ENCODE data around the gene ZNF382. TPM values are rescaled to one million over a fixed set of nuclear protein-coding genes. Genes with fewer than 3 reads are reported as not detected.

ZNF382 gene
- 5.2 TPM for total RNA-seq
- long read RNA-seq, partial matches to known transcripts, result 0 of 4 reads
- long read RNA-seq, other reads (novel, unspliced or antisense), result 4 of 4 reads

GRCh38 chr19:36605101-36605876, at the start of gene ZNF382:
Gene ZNF382, plus strand, starts transcription at chr19:36605313. Its CDS starts 4,602 bp downstream, at chr19:36609915.
- TF ChIP-seq CTCF (IDR thresholded peaks at IDR 0.05), result no peak

DNA sequence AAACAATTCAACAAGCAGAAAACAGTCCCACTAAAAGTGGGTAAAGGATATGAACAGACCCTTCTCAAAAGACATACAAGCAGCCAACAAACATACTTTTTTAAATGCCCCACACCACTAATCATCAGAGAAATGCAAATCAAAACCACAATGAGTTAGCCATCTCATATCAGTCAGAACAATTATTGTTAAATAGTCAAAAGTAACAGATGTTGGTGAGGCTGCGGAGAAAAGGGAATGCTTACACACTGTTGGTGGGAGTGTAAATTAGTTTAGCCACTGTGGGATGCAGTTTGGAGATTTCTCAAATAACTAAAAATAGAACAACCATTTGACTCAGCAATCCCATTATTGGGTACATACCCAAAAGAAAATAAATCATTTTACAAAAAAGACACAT, 40.7 kb upstream of the ZNF382 start:
- no peak for ATAC-seq
- Histone ChIP-seq H3K4me1 (no peaks in the 10 kb centered on the region), H3K27me3 (ENCODE audit: low read depth) (no peaks in the 10 kb centered on the region), H3K27ac (no peak overlapping the region), H3K4me3 (no peak overlapping the region), H3K9me3 (peaks cover 99% of the 10 kb centered on the region), H3K36me3 (peaks cover 17% of the 10 kb centered on the region)
- intact Hi-C loops (cut with DNase I), result no loop called here
- no peak for DNase-seq
- TF ChIP-seq CTCF (IDR thresholded peaks at IDR 0.05), result no peak

More at GRCh38 chr19:36605101-36605876, at the start of gene ZNF382:
- peaks cover 4% of the 10 kb centered on the region for H3K9me3 ChIP-seq
- H3K36me3 ChIP-seq, result no peaks in the 10 kb centered on the region
- intact Hi-C loops (cut with DNase I), result no loop called here
- DNase-seq, result peak; percentile 83
- H3K27ac ChIP-seq, result peak within 1 kb of the TSS; percentile 79
- peak within 1 kb of the TSS; percentile 71 for H3K4me3 ChIP-seq
- no peaks in the 10 kb centered on the region for H3K27me3 ChIP-seq (ENCODE audit: low read depth)
- peaks cover 11% of the 10 kb centered on the region for H3K4me1 ChIP-seq
- ATAC-seq, result peak; percentile 95 to 96

- H3K4me1 ChIP-seq, result peaks cover 20% of the 10 kb centered on the region
- no peak for TF ChIP-seq CTCF (IDR thresholded peaks at IDR 0.05)
- ATAC-seq, result no peak
- H3K9me3 ChIP-seq, result peaks cover 20% of the 10 kb centered on the region
- H3K36me3 ChIP-seq, result peaks cover 21% of the 10 kb centered on the region
- peak overlapping the region; percentile 87 for H3K27ac ChIP-seq
- H3K27me3 ChIP-seq (ENCODE audit: low read depth), result no peaks in the 10 kb centered on the region
- DNase-seq, result no peak
- intact Hi-C loops (cut with DNase I), result no loop called here
- H3K4me3 ChIP-seq, result peak overlapping the region; percentile 75
These were observed 32.5 kb upstream of the ZNF382 start for GRCh38 chr19:36572593-36573019.

DNA sequence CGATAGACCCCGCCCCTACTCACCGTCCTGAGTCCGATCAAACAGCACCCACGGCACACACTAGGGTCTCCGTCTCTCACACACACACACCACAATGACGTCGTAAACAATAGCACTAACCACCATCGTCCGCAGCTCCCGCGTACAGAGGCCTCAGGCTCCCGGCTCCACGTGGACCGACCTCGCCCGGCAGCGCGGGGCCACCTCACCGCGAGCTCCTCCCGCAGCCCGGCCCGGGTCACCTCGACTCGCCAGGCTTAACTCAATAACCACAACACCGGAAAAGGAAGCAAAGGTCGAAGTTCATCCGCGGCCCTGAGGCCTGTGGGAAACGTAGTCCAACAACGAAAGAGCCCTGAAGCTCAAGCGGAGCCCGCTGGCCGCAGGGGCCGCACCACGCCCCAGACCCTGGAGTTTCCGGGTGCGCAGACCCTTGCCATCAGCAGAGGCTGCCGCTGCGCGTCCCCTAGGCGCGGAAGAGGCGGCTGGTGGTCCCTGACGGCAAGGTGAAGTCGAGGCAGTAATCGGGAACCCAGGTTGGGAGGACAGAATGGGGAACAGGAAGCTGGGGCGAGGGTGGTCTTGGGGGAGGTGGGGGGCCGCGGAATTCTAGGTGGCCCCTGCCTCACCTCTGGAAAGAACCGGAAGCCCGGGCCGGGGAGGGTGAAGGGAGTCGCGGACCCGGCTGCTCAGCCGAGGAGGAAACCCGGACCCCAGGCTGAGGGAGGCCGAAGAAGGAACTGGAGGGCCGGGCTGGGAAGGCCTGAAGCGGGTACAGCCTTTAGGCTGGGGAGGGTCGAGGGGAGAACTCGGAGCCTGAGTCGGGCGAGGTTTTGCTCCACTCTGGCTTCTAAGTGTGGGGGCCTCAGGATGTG, 31.9 kb upstream of the ZNF382 start, which contains the start of gene ZNF529:
ZNF529 (minus strand) TSS at position 273 of the 875 bp plus-strand sequence. CDS start 946 bp downstream, outside the sequence.
- Histone ChIP-seq H3K9me3 (peaks cover 13% of the 10 kb centered on the region), H3K27me3 (ENCODE audit: low read depth) (no peaks in the 10 kb centered on the region), H3K36me3 (peaks cover 26% of the 10 kb centered on the region), H3K27ac (peak within 1 kb of the TSS; percentile 87), H3K4me1 (peaks cover 20% of the 10 kb centered on the region), H3K4me3 (peak within 1 kb of the TSS; percentile 75)
- ATAC-seq (peak; percentile 98 to 100), DNase-seq (peak; percentile 90)
- TF ChIP-seq CTCF (IDR thresholded peaks at IDR 0.05), result no peak
- intact Hi-C loops (cut with DNase I), result no loop called here

Measured in lower lobe of right lung (tissue), 2 donors.